HG02884 (cell line): ENCODE data around the gene TMEM233.
"Not testable (repeated sequence)": the region's sequence is repeated elsewhere in the genome, so short reads cannot be mapped to it uniquely, and the experiment has no call there.

ENCODE experiments used
- ATAC-seq: cut with Tn5 transposase; IDR thresholded peaks from one replicate; pipeline ENCODE4 v1.9.1; 2021; ENCODE audit warnings: mild to moderate bottlenecking, moderate library complexity; ENCODE audit not compliant: unreplicated experiment

The TMEM233 gene

DNA sequence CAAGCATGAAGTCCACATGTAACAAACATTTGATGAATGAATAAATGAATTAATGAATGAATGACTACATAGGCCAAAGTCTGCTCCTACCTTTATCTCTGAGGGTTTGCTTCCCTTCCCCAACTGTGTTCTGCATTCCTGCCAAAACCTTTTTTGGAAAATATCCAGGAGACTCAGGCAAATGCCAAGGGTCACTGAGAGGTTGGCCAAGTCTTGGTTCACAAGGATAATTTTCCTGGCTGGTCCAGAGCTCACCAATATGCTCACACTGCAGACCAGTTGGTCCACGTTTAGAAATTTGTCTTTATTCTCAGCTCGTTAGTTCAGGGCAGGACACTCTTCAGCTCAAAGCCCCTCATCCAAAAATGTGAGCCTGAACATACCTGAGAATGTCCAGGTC lies 10.2 kb downstream of the TMEM233 start:
- ATAC-seq, result no peak

DNA sequence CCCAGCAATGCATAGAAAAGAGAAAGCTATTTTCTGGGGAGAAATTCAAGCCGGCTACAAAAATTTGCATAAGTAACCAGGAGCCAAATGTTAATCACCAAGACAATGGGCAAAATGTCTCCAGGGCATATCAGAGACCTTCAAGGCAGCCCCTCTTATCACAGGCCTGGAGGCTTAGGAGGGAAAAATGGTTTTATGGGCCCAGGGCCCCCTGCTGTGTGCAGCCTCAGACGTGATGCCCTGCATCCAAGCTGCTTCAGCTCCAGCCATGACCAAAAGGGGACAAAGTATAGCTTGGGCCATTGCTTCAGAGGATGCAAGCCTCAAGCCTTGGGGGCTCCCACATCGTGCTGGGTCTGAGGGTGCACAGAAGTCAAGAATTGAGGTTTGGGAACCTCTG lies 15.8 kb downstream of the TMEM233 start:
- ATAC-seq, result no peak

DNA sequence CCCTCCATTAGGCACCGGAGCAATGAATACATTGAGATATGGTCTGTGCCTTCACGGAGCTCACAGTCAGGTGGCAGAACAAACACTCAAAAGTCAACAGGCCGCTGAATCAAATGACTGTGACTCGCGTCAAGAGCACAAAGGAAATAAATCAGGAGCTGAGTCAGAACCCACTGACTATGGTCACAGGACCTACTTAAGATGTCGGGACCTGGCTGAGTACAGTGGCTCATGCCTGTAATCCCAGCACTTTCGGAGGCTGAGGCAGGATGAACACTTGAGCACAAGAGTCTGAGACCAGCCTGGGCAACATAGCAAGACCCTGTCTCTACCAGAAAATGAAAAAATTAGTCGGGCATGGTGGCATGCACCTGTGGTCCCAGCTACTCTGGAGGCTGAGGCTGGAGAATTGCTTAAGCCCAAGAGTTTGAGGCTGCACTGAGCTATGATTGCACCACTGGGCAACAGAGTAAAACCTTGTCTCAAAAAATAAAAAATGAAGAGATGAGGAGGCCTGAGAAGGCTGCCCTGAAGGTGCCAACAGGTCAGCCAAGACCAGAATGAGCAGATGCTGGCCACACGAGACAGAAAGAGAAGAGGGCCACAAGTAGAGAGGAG lies 19.9 kb downstream of the TMEM233 start:
- no peak for ATAC-seq

DNA sequence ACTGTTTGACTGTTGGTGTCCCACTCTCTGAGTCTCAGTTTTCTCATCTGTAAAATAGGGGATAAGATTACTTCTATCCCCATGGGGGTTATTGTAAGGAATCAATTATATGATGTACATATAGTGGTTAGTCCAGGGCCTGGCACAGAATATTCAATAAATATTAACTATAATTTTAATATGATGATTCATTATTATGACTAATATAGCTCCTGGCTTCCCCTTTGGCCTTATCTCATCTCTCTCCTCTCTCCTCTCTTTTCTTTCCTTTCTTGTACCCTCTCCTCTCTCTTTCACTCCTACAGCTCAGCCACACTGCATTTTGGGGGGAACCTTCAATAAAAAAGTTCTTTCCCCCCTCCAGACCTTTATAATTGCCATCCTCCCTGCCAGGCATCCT lies 21.1 kb downstream of the TMEM233 start:
- ATAC-seq, result no peak

DNA sequence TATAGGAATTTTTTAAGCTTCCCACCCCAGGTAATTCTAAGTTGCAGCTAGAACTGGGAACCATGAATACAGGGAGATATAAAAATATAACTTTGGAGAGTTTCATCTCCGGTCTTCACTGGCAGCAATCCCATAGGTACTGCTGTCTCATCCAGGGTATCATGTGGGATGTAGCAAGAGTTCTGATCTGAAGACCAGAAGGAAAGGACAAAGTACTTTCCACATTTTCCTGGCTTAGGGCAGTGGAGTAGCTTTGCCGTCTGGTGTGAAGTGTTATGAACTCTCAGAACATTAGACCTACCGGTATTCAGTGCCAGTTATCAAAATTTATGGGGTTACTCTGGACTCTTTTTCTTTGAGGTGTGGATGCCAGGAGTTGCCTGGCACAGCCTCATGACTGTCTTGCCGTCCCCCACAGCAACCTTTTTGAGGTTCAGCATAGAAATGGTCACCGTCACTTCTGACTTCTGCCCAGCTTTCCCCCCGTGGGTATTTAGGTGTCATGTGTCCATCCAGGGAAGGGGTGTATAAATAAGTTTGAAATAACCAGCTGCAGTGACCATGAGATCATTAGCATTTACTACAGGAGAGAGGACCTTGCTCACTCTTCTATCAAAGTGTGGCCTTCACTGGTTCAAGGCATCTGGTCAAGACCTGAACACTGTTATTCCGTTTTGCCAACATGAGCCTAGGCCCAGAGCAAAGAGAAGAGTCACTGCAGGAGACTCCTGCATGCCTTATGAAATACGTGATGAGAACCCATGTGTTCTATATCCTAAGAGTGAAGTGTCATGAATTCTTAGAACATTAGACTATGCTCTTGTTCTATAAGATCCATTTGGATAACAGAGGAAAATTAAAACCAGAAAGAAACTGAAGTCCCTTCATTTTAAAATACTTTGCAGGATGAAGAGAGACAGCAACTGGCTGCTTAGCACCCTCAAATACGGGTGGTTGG lies 22.2 kb downstream of the TMEM233 start:
- no peak for ATAC-seq

GRCh38 chr12:119618328-119618896 lies 24.8 kb downstream of the TMEM233 start:
- not testable (repeated sequence) for ATAC-seq

DNA sequence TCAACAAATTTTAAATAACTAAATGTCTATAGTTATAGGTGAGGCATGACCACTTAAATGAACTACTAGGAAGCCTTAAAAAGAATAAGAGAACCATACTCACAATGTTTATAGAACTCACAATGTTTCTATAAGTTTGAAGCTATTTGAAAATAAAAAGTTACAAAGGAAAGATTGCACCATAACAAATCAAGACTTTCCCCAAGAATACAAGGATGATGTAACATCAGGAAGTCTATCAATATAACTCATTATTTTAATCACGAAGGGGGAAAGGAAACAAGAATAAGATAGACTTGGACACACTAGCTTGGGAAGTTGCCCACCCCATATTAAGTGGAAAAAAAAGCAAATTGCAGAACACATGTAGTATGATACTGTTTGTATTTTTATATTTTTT lies 26.9 kb downstream of the TMEM233 start:
- no peak for ATAC-seq

GRCh38 chr12:119621878-119622277 lies 28.3 kb downstream of the TMEM233 start:
- no peak for ATAC-seq

DNA sequence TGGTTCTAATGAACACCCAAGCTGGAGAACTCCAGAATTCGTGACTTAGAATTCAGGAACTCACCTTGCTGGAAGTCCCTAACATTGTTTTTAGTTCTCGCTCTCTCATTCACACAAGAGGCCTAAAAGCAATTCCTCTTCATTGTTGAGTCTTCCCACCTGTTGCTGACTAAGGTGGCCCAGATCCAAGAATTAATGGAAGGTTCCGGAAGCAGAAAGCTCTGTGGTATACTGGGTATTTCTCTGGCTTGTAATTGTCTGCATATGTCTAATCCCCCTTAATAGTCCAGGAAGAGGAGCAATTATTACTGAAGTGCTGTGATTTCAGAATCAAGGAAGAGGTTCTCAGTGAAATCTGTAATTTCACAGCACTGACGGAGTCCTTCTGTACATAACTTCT lies 31.4 kb downstream of the TMEM233 start:
- ATAC-seq, result no peak

DNA sequence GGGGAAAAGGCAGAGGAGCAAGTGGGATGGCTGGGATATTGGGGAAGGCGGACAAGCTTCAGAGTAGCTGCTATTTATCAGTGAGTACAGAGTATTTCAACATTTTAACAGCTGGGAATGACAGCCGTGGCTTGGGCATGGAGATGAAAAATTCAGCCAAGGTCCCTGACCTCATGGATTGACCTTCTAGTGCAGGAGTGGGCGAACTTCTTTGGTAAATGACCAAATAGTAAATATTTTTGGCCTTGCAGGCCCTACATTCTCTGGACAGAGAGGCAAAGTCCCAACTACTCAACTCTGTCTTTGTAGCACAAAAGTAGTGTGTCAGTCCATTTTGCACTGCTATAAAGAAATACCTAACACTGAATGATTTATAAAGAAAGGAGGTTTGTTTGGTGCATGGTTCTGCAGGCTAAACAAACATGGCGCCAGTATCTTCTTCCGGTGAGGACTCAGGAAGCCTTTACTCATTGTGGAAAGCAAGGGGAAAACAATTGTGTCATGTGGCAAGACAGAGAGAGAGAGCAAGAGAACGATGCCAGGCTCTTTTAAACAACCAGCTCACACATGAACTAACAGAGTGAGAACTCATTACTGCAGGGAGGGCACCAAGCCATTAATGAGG lies 33.6 kb downstream of the TMEM233 start:
- ATAC-seq, result no peak

DNA sequence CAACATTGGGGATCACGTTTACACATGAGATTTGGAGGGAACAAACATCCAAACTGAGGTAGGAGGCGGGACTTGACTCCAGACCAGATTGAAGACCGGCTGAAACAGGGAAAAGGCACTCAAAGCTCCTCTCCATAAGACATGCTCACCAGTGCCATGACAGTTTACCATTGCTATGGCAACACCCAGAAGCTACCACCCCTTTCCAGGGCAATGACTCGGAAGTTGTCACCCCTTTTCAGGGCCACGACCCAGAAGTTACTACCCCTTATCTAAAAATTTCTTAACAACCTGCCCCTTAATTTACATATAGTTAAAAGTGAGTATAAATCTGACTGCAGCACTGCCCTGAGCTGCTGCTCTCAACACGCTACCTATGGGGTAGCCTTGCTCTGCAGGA lies 34.1 kb downstream of the TMEM233 start:
- no peak for ATAC-seq

GRCh38 chr12:119630223-119630780 lies 36.7 kb downstream of the TMEM233 start:
- ATAC-seq, result no peak

GRCh38 chr12:119630962-119631550 lies 37.5 kb downstream of the TMEM233 start:
- no peak for ATAC-seq

DNA sequence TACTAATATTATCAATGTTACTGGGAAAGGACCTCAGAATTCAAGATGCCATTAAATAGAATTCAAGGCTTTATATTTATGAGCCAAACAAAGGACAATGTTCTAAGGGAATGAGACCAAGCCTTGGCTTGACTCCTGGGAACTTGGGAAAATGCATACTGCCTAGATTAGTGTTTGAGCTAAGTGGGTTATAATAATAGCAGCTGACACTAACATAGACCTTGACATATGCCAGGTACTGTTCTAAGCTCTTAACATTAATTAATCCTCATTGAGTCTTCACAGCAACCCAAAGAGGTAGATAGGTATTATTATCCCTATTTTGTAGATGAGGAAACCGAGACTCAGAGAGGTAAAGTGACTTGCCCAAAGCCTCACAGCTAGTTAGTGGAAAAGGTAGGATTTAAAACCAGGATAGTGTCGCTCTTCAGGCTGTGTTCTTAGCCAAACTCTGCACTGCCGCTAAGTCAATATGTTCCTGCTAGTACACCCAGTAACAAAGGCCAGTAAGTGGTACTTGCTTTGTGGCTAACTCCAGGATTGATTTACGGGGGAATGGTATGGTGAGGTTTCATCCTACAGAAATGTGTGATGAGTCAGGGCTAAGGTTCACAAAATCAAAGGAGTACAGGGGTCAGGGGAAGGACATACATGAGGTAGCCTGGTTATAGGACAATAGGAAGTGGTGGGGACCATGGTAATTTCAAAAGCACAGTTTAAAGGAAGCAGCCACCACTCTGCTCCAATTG lies 38.5 kb downstream of the TMEM233 start:
- no peak for ATAC-seq

GRCh38 chr12:119634743-119635142 lies 41.2 kb downstream of the TMEM233 start:
- no peak for ATAC-seq

DNA sequence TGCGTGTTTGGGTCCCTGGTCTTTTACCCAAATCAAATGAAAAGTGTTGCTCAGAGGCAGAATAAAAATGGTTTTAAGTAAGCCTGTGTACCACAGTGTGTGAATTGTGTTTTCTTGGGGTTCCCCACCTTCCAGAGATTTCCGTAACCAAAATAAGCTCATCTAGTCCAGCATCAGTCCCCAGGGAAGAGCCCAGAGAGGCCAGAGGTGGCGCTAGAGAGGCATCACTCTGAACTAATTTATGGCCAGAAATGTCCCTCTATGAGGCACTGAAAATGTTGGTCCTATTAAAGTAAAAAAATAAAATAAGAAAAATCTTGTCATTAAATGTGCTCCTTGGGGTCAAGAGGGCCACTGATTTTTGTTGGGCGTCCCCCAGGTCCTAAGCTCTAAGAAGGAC lies 49.4 kb downstream of the TMEM233 start:
- ATAC-seq, result no peak

DNA sequence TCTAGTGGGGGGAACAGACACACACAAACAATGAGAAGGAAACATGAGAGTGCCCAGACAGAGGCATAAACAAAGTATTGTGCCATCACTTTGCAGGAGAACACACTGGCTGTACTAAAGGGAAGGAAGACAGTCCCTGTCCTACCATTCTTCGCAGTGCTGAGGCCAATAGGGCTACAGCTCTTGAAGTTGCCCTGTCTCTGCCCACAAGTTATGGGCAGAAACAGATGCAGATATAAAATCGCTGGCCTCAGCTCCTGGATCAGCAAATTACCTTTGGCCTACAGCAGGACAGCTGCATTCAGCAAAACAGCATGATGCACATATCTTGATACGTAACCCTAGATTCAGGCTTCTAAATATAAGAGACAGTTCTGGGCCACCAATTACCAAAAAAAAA lies 51.4 kb downstream of the TMEM233 start:
- ATAC-seq, result no peak

DNA sequence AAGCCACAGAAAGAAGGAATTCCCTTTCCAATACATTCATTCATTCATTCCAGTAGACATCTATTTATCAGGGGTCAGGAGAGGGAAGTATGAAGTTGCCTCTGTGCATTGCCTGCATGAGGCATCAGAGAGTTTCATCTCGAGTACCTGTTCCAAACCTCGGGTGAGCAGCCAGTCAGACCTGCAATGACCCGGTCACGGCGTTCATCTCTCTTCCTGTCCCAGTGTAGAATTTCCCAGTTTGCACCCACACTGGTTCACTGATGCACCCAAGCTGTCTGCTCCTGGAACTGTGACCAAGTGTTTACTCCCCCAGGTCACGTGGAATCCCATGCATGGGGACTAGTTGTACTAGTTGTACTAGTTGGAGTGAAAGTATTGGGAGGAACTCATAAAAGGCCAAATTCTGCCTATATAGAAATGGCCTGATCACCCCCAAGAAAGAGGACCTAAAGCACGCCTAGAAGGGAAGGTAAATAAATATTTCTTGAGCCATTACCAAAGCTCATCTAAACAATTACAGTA lies 52.0 kb downstream of the TMEM233 start:
- ATAC-seq, result no peak

GRCh38 chr12:119649202-119649808 lies 55.7 kb downstream of the TMEM233 start:
- ATAC-seq, result no peak
